ENCODE data around the gene SLC51B. TPM values are rescaled to one million over a fixed set of nuclear protein-coding genes. Genes with fewer than 3 reads are reported as not detected.

SLC51B gene
- total RNA-seq, 3 donors from 2014 or later: not detected

DNA sequence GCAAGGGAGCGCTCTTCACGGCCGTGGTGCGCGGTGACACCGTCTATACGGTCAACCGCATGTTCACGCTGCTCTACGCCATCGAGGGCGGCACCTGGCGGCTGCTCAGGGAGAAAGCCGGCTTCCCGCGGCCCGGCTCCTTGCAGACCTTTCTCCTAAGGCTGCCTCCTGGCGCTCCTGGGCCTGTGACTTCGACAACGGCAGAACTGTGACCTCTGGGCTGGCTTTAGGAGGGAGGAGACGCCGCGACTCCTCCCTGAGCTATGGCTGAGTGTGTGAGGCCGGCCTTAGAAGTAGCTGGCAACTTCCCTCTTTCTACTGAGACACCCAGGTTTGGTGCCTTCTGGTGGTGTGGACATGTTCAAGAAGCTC lies 32.8 kb downstream of the SLC51B start:
- no peak for TF ChIP-seq POLR2A (IDR thresholded peaks at IDR 0.05)
- TF ChIP-seq, protein P1, sequence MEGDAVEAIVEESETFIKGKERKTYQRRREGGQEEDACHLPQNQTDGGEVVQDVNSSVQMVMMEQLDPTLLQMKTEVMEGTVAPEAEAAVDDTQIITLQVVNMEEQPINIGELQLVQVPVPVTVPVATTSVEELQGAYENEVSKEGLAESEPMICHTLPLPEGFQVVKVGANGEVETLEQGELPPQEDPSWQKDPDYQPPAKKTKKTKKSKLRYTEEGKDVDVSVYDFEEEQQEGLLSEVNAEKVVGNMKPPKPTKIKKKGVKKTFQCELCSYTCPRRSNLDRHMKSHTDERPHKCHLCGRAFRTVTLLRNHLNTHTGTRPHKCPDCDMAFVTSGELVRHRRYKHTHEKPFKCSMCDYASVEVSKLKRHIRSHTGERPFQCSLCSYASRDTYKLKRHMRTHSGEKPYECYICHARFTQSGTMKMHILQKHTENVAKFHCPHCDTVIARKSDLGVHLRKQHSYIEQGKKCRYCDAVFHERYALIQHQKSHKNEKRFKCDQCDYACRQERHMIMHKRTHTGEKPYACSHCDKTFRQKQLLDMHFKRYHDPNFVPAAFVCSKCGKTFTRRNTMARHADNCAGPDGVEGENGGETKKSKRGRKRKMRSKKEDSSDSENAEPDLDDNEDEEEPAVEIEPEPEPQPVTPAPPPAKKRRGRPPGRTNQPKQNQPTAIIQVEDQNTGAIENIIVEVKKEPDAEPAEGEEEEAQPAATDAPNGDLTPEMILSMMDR (IDR thresholded peaks at IDR 0.05): no peak
- TF ChIP-seq POLR2AphosphoS5 (IDR thresholded peaks at IDR 0.05): no peak

DNA sequence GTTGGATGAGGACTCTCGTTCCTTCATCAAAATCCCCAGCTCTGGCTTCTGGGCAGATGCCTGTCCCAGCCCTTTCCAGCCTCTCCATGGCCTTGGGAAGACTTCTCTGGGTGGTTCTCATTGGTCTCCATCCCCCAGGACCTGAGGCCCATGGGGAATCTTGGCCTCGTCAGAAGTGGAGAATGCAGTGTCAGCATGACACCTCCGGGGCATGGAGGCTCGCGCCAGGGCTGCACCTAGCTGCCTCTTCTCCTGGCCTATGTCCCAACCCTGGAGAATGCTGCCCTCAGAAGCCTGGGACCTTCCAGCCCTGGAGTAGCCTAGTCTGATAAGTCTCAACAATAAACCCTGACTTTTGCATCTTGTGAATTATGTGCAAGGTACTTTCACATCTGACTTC lies 34.4 kb downstream of the SLC51B start:
- peaks cover 0 to 11% of the 10 kb centered on the region in 2 donors for H3K27me3 ChIP-seq
- no peak overlapping the region for H3K27ac ChIP-seq
- no peaks in the 10 kb centered on the region for H3K9me3 ChIP-seq
- intact Hi-C loops (cut with DNase I; ENCODE audit: low total_unique reads): no loop called here
- no peak for TF ChIP-seq POLR2A (IDR thresholded peaks at IDR 0.05)
- no peak for TF ChIP-seq POLR2AphosphoS5 (IDR thresholded peaks at IDR 0.05)
- TF ChIP-seq, protein P1 (IDR thresholded peaks at IDR 0.05): no peak
- DNase-seq (ENCODE audit: low spot score in 2 of 2): no peak
- no peaks in the 10 kb centered on the region for H3K36me3 ChIP-seq
- no peak overlapping the region for H3K4me3 ChIP-seq
- no peaks in the 10 kb centered on the region for H3K4me1 ChIP-seq

More for the DNA sequence above, 32.8 kb downstream of the SLC51B start:
- Histone ChIP-seq H3K9me3 (no peaks in the 10 kb centered on the region), H3K36me3 (no peaks in the 10 kb centered on the region), H3K27ac (no peak overlapping the region), H3K4me1 (no peaks in the 10 kb centered on the region), H3K27me3 (peaks cover 0 to 11% of the 10 kb centered on the region in 2 donors), H3K4me3 (peak overlapping the region in 1 of 3 donors; percentile 30)
- intact Hi-C loops (cut with DNase I; ENCODE audit: low total_unique reads): no loop called here
- DNase-seq (ENCODE audit: low spot score in 2 of 2): peak in 1 of 2 donors; percentile 63

DNA sequence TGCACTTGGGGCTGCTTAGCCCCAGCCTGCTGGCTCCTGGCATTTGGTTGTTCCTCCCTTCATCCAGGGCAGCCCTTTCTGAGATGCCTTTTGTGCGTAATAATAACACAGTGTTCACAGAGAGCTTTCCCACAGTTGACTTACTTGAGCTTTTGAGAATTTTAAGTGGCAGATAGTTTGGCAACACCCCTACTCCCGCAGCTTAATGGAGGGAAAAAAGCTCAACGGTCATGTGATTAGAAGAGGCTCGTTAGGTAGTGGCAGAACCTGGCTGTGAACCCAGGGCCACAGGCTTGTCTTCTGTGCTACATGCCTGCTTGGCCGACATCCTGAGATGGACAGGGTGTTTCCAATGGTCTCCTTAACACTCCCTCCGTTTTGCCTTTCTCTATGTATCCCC lies 36.1 kb downstream of the SLC51B start:
- H3K27me3 ChIP-seq: peaks cover 0 to 11% of the 10 kb centered on the region in 2 donors
- TF ChIP-seq, protein P1 (IDR thresholded peaks at IDR 0.05): no peak
- no peak for TF ChIP-seq POLR2A (IDR thresholded peaks at IDR 0.05)
- no peak for TF ChIP-seq POLR2AphosphoS5 (IDR thresholded peaks at IDR 0.05)
- DNase-seq (ENCODE audit: low spot score in 2 of 2): no peak
- no peak overlapping the region for H3K27ac ChIP-seq
- H3K4me1 ChIP-seq: no peaks in the 10 kb centered on the region
- H3K36me3 ChIP-seq: no peaks in the 10 kb centered on the region
- intact Hi-C loops (cut with DNase I; ENCODE audit: low total_unique reads): no loop called here
- H3K4me3 ChIP-seq: no peak overlapping the region
- H3K9me3 ChIP-seq: no peaks in the 10 kb centered on the region

DNA sequence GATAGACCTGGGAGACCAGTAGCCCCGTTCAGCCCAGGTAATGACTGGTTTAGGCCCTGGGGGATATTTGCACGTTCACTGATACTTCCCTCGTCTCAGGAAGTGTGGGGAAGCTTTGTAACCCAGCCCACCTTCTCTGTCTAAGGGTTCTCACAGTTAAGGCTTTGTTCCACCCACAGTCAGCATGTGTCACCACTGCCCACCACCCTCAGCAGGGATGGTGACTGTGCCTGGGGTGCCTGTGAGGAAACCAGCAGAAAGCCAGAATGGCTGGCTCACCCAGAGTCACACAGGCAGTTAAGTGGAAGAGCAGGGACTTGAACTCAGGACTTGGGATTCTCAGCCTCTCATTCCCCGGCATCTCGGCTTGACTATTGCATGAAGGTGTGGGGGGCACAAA lies 36.6 kb downstream of the SLC51B start:
- H3K27me3 ChIP-seq: peaks cover 0 to 9% of the 10 kb centered on the region in 2 donors
- H3K4me3 ChIP-seq: no peak overlapping the region
- H3K36me3 ChIP-seq: no peaks in the 10 kb centered on the region
- intact Hi-C loops (cut with DNase I; ENCODE audit: low total_unique reads): no loop called here
- no peak for TF ChIP-seq POLR2A (IDR thresholded peaks at IDR 0.05)
- TF ChIP-seq, protein P1 (IDR thresholded peaks at IDR 0.05): no peak
- TF ChIP-seq POLR2AphosphoS5 (IDR thresholded peaks at IDR 0.05): no peak
- H3K9me3 ChIP-seq: no peaks in the 10 kb centered on the region
- H3K27ac ChIP-seq: peak overlapping the region in 1 of 2 donors; percentile 58
- H3K4me1 ChIP-seq: no peaks in the 10 kb centered on the region
- no peak for DNase-seq (ENCODE audit: low spot score in 2 of 2)

DNA sequence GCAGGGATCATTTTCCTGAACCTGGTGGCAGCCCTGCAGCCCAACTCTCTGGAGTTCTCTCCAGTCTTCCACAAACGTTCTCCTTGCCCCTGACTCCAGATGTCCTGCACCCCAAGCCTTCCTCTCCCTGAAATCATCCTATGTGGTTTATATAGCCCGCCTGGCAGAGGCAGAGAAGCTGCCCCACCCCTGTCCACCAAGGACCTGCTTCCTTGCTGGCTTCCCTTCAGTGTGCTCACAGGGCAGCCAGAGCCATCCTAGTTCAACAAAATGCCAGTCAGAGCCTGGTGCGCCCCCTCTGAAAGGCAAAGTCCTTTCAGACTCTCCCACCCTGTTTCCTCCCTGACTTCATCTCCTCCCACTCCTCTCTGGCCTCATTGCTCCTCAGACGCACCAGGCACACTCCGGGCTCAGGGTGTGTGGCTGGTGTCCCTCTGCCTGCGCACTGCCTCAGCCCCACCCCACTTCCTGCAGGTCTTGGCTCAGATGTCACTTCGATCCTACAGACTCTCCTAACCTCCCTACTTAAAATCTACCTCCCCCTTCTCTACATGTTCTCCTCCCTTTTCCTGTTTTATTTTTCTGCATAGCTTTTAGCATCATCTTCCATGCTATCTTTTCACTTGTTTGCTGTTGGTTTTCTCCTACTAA lies 37.2 kb downstream of the SLC51B start:
- intact Hi-C loops (cut with DNase I; ENCODE audit: low total_unique reads): no loop called here
- no peak overlapping the region for H3K4me3 ChIP-seq
- H3K4me1 ChIP-seq: no peaks in the 10 kb centered on the region
- H3K27me3 ChIP-seq: peaks cover 0 to 2% of the 10 kb centered on the region in 2 donors
- no peaks in the 10 kb centered on the region for H3K9me3 ChIP-seq
- no peak for TF ChIP-seq POLR2A (IDR thresholded peaks at IDR 0.05)
- TF ChIP-seq, protein P1 (IDR thresholded peaks at IDR 0.05): no peak
- TF ChIP-seq POLR2AphosphoS5 (IDR thresholded peaks at IDR 0.05): no peak
- peak overlapping the region in 1 of 2 donors; percentile 58 for H3K27ac ChIP-seq
- DNase-seq (ENCODE audit: low spot score in 2 of 2): no peak
- H3K36me3 ChIP-seq: no peaks in the 10 kb centered on the region
